Measurements from ENCODE around the gene FAM171A2. TPM values are rescaled to one million over a fixed set of nuclear protein-coding genes. Genes with fewer than 3 reads are reported as not detected.

Gene FAM171A2
- total RNA-seq, 1 donor from 2014 or later: 1.7 TPM

- TF ChIP-seq, protein P1, sequence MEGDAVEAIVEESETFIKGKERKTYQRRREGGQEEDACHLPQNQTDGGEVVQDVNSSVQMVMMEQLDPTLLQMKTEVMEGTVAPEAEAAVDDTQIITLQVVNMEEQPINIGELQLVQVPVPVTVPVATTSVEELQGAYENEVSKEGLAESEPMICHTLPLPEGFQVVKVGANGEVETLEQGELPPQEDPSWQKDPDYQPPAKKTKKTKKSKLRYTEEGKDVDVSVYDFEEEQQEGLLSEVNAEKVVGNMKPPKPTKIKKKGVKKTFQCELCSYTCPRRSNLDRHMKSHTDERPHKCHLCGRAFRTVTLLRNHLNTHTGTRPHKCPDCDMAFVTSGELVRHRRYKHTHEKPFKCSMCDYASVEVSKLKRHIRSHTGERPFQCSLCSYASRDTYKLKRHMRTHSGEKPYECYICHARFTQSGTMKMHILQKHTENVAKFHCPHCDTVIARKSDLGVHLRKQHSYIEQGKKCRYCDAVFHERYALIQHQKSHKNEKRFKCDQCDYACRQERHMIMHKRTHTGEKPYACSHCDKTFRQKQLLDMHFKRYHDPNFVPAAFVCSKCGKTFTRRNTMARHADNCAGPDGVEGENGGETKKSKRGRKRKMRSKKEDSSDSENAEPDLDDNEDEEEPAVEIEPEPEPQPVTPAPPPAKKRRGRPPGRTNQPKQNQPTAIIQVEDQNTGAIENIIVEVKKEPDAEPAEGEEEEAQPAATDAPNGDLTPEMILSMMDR (IDR thresholded peaks at IDR 0.05): no peak
- Histone ChIP-seq H3K4me3 (no peak overlapping the region), H3K27me3 (peaks cover 14% of the 10 kb centered on the region), H3K4me1 (peaks cover 4 to 9% of the 10 kb centered on the region in 2 donors), H3K36me3 (peaks cover 18 to 19% of the 10 kb centered on the region in 2 donors), H3K9me3 (no peaks in the 10 kb centered on the region), H3K27ac (no peak overlapping the region)
- no peak for DNase-seq (ENCODE audit: low spot score in 2 of 2)
- intact Hi-C loops (cut with DNase I): no loop called here
Measured at GRCh38 chr17:44315760-44316731, 47.6 kb downstream of the FAM171A2 start.

DNA sequence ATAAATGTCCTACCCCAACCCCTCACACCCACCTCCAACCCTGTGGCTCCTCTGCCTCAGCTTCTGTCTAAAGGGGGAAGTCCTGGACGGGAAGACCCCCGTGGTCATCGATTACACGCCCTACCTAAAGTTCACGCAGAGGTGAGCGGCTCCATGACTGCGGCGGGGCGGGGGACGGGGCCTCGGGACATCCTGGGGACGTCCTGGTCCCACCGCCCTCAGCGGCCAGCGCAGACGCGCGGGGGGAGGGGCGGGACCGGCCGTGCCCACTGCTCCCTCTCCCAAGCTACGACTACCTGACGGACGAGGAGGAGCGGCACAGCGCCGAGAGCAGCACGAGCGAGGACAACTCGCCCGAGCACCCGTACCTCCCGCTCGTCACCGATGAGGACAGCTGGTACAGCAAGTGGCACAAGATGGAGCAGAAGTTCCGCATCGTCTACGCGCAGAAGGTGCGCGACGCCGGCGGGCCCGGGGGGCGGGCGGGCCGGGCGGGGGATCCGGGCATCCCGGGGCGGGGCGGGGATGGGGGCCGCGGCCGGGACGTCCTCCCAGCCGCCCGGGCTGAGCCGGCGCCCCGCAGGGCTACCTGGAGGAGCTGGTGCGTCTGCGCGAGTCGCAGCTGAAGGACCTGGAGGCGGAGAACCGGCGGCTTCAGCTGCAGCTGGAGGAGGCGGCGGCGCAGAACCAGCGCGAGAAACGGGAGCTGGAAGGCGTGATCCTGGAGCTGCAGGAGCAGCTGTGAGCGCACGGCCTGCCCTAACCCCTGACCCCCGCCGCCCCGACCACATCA lies 48.6 kb downstream of the FAM171A2 start:
- intact Hi-C loops (cut with DNase I): no loop called here
- TF ChIP-seq, protein P1 (IDR thresholded peaks at IDR 0.05): no peak
- Histone ChIP-seq H3K27ac (no peak overlapping the region), H3K4me3 (peak overlapping the region; percentile 50 to 52), H3K9me3 (no peaks in the 10 kb centered on the region), H3K36me3 (peaks cover 8 to 9% of the 10 kb centered on the region in 2 donors), H3K4me1 (peaks cover 4 to 9% of the 10 kb centered on the region in 2 donors), H3K27me3 (peaks cover 14% of the 10 kb centered on the region)
- no peak for DNase-seq (ENCODE audit: low spot score in 2 of 2)

- intact Hi-C loops (cut with DNase I): no loop called here
- no peak for DNase-seq (ENCODE audit: low spot score in 2 of 2)
- Histone ChIP-seq H3K27me3 (peaks cover 14% of the 10 kb centered on the region), H3K36me3 (peaks cover 3% of the 10 kb centered on the region in 2 donors), H3K27ac (no peak overlapping the region), H3K9me3 (no peaks in the 10 kb centered on the region), H3K4me3 (no peak overlapping the region), H3K4me1 (peaks cover 4 to 9% of the 10 kb centered on the region in 2 donors)
- TF ChIP-seq, protein P1 (IDR thresholded peaks at IDR 0.05): no peak
Measured at GRCh38 chr17:44314524-44314868, 49.2 kb downstream of the FAM171A2 start.

- H3K27me3 ChIP-seq: peaks cover 14% of the 10 kb centered on the region
Measured at GRCh38 chr17:44314031-44314430, 49.6 kb downstream of the FAM171A2 start.

DNA sequence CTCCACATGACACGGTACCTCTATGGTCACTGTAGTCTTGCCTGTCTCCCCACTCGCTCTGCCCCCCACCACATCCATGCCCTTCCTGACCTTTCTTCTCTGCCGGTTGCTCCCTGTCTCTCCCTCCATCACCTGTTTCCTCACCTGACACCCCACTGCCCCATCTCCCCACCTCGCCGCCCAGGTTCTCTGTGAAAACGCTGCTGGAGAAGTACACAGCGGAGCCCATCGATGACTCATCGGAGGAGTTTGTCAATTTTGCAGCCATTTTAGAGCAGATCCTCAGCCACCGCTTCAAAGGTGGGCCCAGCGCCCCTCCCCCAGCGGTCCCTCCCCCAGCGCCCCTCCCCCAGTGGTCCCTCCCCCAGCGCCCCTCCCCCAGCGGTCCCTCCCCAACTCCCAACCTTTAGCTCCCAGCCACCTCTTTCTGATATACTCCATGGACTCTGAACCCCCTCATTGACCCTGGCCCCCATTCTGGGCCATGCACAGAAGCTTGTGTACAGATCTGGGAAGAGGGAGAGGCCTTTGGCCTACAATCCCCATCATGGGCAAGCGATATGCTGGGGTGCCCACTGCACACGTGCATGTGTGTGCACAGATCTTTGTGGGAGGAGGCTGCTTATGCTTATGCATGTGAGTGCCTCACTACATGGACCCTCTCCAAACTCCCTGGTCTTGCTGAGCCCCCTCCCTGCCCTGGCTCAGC lies 51.1 kb downstream of the FAM171A2 start:
- intact Hi-C loops (cut with DNase I): no loop called here

More at GRCh38 chr17:44314031-44314430, 49.6 kb downstream of the FAM171A2 start:
- no peak overlapping the region for H3K27ac ChIP-seq
- H3K4me3 ChIP-seq: no peak overlapping the region
- H3K36me3 ChIP-seq: no peaks in the 10 kb centered on the region
- H3K9me3 ChIP-seq: no peaks in the 10 kb centered on the region
- DNase-seq (ENCODE audit: low spot score in 2 of 2): no peak
- intact Hi-C loops (cut with DNase I): no loop called here
- peaks cover 4 to 9% of the 10 kb centered on the region in 2 donors for H3K4me1 ChIP-seq
- TF ChIP-seq, protein P1 (IDR thresholded peaks at IDR 0.05): no peak

More for the DNA sequence above, 51.1 kb downstream of the FAM171A2 start:
- H3K27me3 ChIP-seq: peaks cover 14% of the 10 kb centered on the region
- H3K9me3 ChIP-seq: no peaks in the 10 kb centered on the region
- peaks cover 4 to 21% of the 10 kb centered on the region in 2 donors for H3K4me1 ChIP-seq
- no peaks in the 10 kb centered on the region for H3K36me3 ChIP-seq
- H3K27ac ChIP-seq: no peak overlapping the region
- TF ChIP-seq, protein P1 (IDR thresholded peaks at IDR 0.05): no peak
- no peak for DNase-seq (ENCODE audit: low spot score in 2 of 2)
- no peak overlapping the region for H3K4me3 ChIP-seq
